Testis (tissue), 3 donors: ENCODE results near the gene N4BP2L1. TPM values are rescaled to one million over a fixed set of nuclear protein-coding genes. Genes with fewer than 3 reads are reported as not detected.

Source experiments
- DNase-seq: peaks from one replicate; pipeline ENCODE4 v3.0.0-alpha.2; 2019
- H3K27ac ChIP-seq, 2 donors: fragments of 200-600 bp; sonication (generic); one replicate each; pipeline ENCODE4 v1.5.1; 2019
- H3K27me3 ChIP-seq: fragments of 200-600 bp; sonication (generic); one replicate; pipeline ENCODE4 v1.5.1; 2019
- H3K36me3 ChIP-seq: fragments of 200-600 bp; sonication (generic); one replicate; pipeline ENCODE4 v1.5.1; 2017; ENCODE audit warnings: low read depth; ENCODE audit errors: missing control alignments
- H3K4me1 ChIP-seq: fragments of 200-600 bp; sonication (generic); one replicate; pipeline ENCODE4 v1.5.1; 2019
- H3K4me3 ChIP-seq, 2 donors: fragments of 200-600 bp; sonication (generic); one replicate each; pipeline ENCODE4 v1.5.1; 2017 to 2019
- H3K9me3 ChIP-seq: fragments of 200-600 bp; sonication (generic); one replicate; pipeline ENCODE4 v1.5.1; 2017
- CTCF ChIP-seq, 3 experiments: fragments of 450-650 bp in 2 of 3; fragments of 200-600 bp in 1 of 3; sonication (generic) in 1 of 3; IDR thresholded peaks; one replicate each; pipeline ENCODE4 v1.5.1; 2016 to 2019; ENCODE audit warnings: antibody characterized with exemption in 3 of 3, mild to moderate bottlenecking in 2 of 3, moderate library complexity in 1 of 3
- POLR2A ChIP-seq: fragments of 450-650 bp; IDR thresholded peaks from one replicate; pipeline ENCODE4 v1.6.1; 2017; ENCODE audit warnings: antibody characterized with exemption, mild to moderate bottlenecking, moderate library complexity
- WGBS, 2 donors: methylation state at CpG; one replicate each; pipeline ENCODE4 v1.1.5; 2018; 5-methylcytosine and 5-hydroxymethylcytosine counted together
- intact Hi-C: fragments of 100-400 bp; cut with DNase I; formaldehyde crosslinking; loops from one replicate; pipeline ENCODE4 v1.15.1; 2023; ENCODE audit warnings: low total_unique reads
- polyA plus RNA-seq: library from polyadenylated mRNA; stranded (reverse); fragments of 350-450 nt; fragmentation: Illumina TruSeq; extraction: RNeasy Lipid Tissue Mini Kit (QIAGEN cat#74804); gene quantifications from one replicate; pipeline ENCODE4 v1.2.3, GENCODE V29; 2014; ENCODE audit warnings: low read depth, low replicate concordance; ENCODE audit not compliant: insufficient read depth
- total RNA-seq, 2 donors: library from RNA; depleted of rRNA; stranded (reverse); fragments of >200 nt; gene quantifications; one replicate each; pipeline ENCODE4 v1.2.3, GENCODE V29; 2016

Gene N4BP2L1
- total and polyA plus RNA-seq, 3 donors from 2014 or later = 8.3 to 13.6 (median 12.8) TPM

- intact Hi-C loops = no loop called here
These were observed 15.2 kb upstream of the N4BP2L1 start for GRCh38 chr13:32443111-32443510.

GRCh38 chr13:32438871-32439270, 10.9 kb upstream of the N4BP2L1 start:
- no peak for DNase-seq
- TF ChIP-seq CTCF (IDR thresholded peaks at IDR 0.05) (no peak), POLR2A (no peak)
- Histone ChIP-seq H3K4me1 (no peaks in the 10 kb centered on the region), H3K36me3 (no peaks in the 10 kb centered on the region), H3K27ac (no peak overlapping the region), H3K27me3 (no peaks in the 10 kb centered on the region), H3K9me3 (no peaks in the 10 kb centered on the region), H3K4me3 (no peak overlapping the region)
- intact Hi-C loops = no loop called here
- 88 to 93% methylated on average over 4 of the region's 4 CpGs for WGBS, 2 donors

More at GRCh38 chr13:32443111-32443510, 15.2 kb upstream of the N4BP2L1 start:
- no peak for TF ChIP-seq CTCF (IDR thresholded peaks at IDR 0.05)
- no peak for TF ChIP-seq POLR2A
- H3K27me3 ChIP-seq = no peaks in the 10 kb centered on the region
- no peaks in the 10 kb centered on the region for H3K9me3 ChIP-seq
- H3K36me3 ChIP-seq = no peaks in the 10 kb centered on the region
- WGBS, 2 donors = 68 to 73% methylated on average over 2 of the region's 2 CpGs
- H3K27ac ChIP-seq = no peak overlapping the region
- H3K4me1 ChIP-seq = no peaks in the 10 kb centered on the region
- H3K4me3 ChIP-seq = no peak overlapping the region
- DNase-seq = peak; percentile 31

- intact Hi-C loops = no loop called here
- no peak for DNase-seq
- no peaks in the 10 kb centered on the region for H3K36me3 ChIP-seq
- H3K27ac ChIP-seq = no peak overlapping the region
- H3K27me3 ChIP-seq = no peaks in the 10 kb centered on the region
- 81 to 90% methylated on average over 3 of the region's 3 CpGs for WGBS, 2 donors
- no peak for TF ChIP-seq POLR2A
- TF ChIP-seq CTCF (IDR thresholded peaks at IDR 0.05) = no peak
- peaks cover 7% of the 10 kb centered on the region for H3K4me1 ChIP-seq
- H3K9me3 ChIP-seq = no peaks in the 10 kb centered on the region
- H3K4me3 ChIP-seq = no peak overlapping the region
These were observed 4.9 kb upstream of the N4BP2L1 start for GRCh38 chr13:32432856-32433255.

- Histone ChIP-seq H3K36me3 (no peaks in the 10 kb centered on the region), H3K27ac (no peak overlapping the region), H3K4me3 (no peak overlapping the region), H3K4me1 (peaks cover 7% of the 10 kb centered on the region), H3K27me3 (no peaks in the 10 kb centered on the region), H3K9me3 (no peaks in the 10 kb centered on the region)
- no peak for DNase-seq
- TF ChIP-seq CTCF (IDR thresholded peaks at IDR 0.05) = no peak
- no peak for TF ChIP-seq POLR2A
- intact Hi-C loops = no loop called here
- 88 to 98% methylated on average over 5 of the region's 5 CpGs for WGBS, 2 donors
These were observed 3.4 kb upstream of the N4BP2L1 start for GRCh38 chr13:32431361-32431760.

- TF ChIP-seq CTCF (IDR thresholded peaks at IDR 0.05) = no peak
- no peak for TF ChIP-seq POLR2A
- intact Hi-C loops = no loop called here
- WGBS, 2 donors = 73 to 77% methylated on average over 6 of the region's 6 CpGs
- Histone ChIP-seq H3K4me1 (peaks cover 7% of the 10 kb centered on the region), H3K36me3 (no peaks in the 10 kb centered on the region), H3K4me3 (no peak overlapping the region), H3K27me3 (no peaks in the 10 kb centered on the region), H3K9me3 (no peaks in the 10 kb centered on the region), H3K27ac (no peak overlapping the region)
- no peak for DNase-seq
These were observed 2.3 kb upstream of the N4BP2L1 start for GRCh38 chr13:32430018-32430747.
